HG03135 (cell line): ENCODE data around the gene ABCC4.

ENCODE experiments used
- ATAC-seq: cut with Tn5 transposase; IDR thresholded peaks from one replicate; pipeline ENCODE4 v1.9.1; 2021; ENCODE audit warnings: mild to moderate bottlenecking, moderate library complexity; ENCODE audit not compliant: unreplicated experiment

The ABCC4 gene

GRCh38 chr13:95003019-95003813 is 298.0 kb downstream of the ABCC4 start:
- no peak for ATAC-seq

GRCh38 chr13:95002126-95002525 is 299.1 kb downstream of the ABCC4 start:
- no peak for ATAC-seq

GRCh38 chr13:94999871-95000270 is 301.4 kb downstream of the ABCC4 start:
- no peak for ATAC-seq

GRCh38 chr13:94997126-94997525 is 304.1 kb downstream of the ABCC4 start:
- no peak for ATAC-seq

GRCh38 chr13:94996445-94996844 is 304.8 kb downstream of the ABCC4 start:
- no peak for ATAC-seq

GRCh38 chr13:94994506-94994905 is 306.7 kb downstream of the ABCC4 start:
- no peak for ATAC-seq

GRCh38 chr13:94993616-94994015 is 307.6 kb downstream of the ABCC4 start:
- no peak for ATAC-seq

GRCh38 chr13:94992036-94992960 is 309.0 kb downstream of the ABCC4 start:
- no peak for ATAC-seq

- ATAC-seq, result no peak
Observed at GRCh38 chr13:94988654-94989053, 312.6 kb downstream of the ABCC4 start.

DNA sequence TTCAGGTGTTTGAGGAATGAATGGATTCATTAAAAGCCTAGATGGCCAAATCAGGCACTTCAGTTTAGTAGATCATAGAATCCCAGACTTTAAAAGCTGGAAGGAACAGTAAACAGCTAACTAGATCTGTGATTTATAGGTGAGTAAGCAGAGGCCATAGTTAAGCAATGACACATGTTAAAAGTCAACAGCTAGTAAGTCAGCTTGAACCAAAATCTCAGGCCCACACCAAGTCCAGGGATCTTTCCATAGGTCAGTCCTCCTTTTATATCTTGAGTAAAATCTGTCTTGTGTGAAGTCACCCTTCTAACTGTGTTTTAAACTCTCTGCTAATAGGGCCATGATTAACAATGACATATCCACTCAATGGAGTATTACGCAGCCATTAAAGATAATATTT is 313.4 kb downstream of the ABCC4 start:
- ATAC-seq, result no peak

DNA sequence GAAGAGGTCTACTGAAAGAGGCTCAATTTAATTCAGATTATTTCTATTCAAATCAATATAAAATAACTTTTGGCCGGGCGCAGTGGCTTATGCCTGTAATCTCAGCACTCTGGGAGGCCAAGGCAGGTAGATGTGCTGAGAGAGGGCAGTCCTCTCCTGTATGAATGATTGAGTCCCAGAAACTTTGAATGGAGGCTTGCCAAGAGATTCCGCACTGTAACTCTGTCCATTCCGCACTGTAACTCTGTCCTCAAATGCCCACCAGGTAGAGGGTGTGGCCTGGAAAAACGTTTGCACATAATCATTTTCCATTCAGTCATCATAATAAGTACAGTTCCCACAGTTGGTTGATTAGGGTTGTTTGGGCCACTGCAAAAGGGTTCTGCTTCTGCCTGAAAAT is 314.2 kb downstream of the ABCC4 start:
- ATAC-seq, result no peak

- no peak for ATAC-seq
Observed at GRCh38 chr13:94984958-94985357, 316.3 kb downstream of the ABCC4 start.

DNA sequence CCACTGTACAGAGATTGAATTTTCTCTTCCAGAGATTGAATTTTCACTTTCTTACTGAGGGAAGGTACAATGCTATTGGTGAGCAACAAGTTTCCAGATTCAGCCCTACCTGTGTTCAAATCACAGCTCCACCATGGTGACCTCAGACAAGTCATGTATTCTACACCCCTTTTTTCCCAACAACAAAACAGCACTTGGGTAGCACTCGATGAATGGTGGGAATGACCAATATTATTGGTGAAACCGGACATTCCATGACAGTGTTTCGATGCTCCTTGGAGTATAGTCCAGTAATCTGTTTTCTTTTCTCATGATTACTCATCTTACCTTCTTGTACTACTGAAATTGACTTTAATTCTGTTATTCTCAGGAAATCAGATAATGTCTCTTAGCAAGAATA is 322.7 kb downstream of the ABCC4 start:
- no peak for ATAC-seq

DNA sequence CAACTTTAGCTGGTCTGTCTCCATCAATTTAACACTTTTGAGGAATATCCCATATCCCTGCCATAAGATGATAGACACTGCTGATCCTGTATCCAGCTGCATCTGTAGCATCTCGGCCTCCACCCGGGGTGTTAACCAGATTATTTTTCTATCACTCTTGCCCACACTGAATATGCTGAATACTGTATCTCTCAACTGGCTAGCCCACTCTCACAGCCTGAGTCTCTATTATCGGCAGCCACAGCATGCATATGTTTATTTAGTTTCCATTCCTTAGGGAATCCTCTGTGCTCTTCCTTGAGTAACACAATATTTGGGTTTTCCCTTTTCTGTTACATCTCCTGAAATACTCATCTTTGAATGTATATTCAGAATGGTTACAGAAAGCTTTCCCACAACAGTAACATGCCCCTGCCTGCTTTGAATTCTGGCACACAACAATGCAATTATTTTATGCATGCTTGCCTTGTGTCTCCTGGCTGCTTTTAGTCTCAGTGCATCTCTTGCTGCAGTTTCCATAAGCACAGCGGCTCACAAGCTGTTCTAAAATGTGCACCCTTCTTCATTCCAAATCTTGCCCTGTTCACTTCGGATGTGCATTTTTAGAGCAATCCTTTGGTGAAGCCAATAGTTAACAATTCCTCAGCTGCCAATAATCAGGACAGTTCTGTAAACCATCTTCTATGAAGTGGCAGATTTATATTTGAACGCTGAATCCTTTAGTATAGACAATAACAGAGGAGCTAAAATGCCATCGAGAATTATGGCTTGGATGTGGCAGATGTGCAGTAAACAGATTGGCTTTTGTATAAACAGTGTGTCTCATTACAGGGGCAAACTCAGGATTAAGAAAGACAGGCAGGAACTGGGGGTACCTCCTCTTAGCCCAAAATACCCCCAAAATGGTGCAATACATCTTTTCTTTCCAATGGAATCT is 327.0 kb downstream of the ABCC4 start:
- ATAC-seq, result no peak

- no peak for ATAC-seq
Observed at GRCh38 chr13:94972262-94972661, 329.0 kb downstream of the ABCC4 start.
